ENCODE results near the gene PAIP2B. TPM values are rescaled to one million over a fixed set of nuclear protein-coding genes. Genes with fewer than 3 reads are reported as not detected.
A peak's percentile ranks its signal among the peaks of the same experiment; 100 is the strongest.

The PAIP2B gene, protein sequence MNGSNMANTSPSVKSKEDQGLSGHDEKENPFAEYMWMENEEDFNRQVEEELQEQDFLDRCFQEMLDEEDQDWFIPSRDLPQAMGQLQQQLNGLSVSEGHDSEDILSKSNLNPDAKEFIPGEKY
- total RNA-seq (2014; rRNA removed; shearing (Covaris generic)) (2.6 and 3.0 TPM in 2 replicates), total RNA-seq (2022) (6.9 and 8.2 TPM in 2 replicates), Bru-seq, nascent RNA (percentile 46 among the genes with signal in this experiment), BruChase-seq, experiment 1, labeled RNA remaining after a 6-hour chase (percentile 47 among the genes with signal in this experiment), BruChase-seq, experiment 2, labeled RNA remaining after a 2-hour chase (percentile 53 among the genes with signal in this experiment)
- long read RNA-seq, full-length matches to known transcripts = 1 of 3 reads
- long read RNA-seq, partial matches to known transcripts = 0 of 3 reads
- long read RNA-seq, other reads (novel, unspliced or antisense) = 2 of 3 reads

DNA sequence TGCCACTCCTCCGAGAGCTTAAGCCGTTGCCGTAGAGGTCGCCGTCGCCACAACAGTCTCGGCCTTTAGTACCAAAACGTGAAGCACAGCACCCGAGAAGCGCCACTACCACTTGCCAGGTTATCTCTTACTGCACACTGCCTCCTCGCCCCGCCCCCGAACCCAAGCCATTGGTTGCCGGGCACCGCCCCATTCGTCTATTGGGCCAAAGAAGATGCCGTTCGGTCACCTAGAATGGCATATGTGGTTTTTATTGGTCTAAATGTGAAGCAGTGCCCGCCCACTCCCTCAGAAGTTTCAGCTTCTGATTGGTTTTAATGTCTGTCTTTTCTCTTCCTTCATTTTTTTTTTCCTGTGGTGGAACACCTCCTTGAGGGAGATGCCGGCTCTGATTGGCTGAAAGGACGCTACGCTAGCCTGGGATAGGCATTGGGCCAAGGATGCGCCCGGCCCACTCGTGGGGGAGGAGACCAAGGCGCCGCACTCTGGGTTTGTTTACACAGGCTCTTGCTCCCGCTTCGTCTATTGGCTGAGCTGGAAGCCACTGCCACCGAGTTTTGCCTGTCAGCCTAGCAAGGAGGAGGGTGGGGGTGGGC, at the start of gene PAIP2B:
Gene PAIP2B, minus strand, starts transcription at position 139 of the 596 bp plus-strand sequence. CDS start 24,514 bp downstream, outside the sequence.
- H3K27ac ChIP-seq (ENCODE audit: low read depth, low read length, poor library complexity, severe bottlenecking) = peak within 1 kb of the TSS; percentile 75
- peak within 1 kb of the TSS; percentile 97 for H3K4me2 ChIP-seq (ENCODE audit: low read length)
- H4K20me1 ChIP-seq (ENCODE audit: insufficient read depth, low read length) = no peaks in the 10 kb centered on the region
- peaks cover 32% of the 10 kb centered on the region for H3K4me1 ChIP-seq (ENCODE audit: insufficient read depth, low read length, poor library complexity, severe bottlenecking)
- TF ChIP-seq, protein P1, sequence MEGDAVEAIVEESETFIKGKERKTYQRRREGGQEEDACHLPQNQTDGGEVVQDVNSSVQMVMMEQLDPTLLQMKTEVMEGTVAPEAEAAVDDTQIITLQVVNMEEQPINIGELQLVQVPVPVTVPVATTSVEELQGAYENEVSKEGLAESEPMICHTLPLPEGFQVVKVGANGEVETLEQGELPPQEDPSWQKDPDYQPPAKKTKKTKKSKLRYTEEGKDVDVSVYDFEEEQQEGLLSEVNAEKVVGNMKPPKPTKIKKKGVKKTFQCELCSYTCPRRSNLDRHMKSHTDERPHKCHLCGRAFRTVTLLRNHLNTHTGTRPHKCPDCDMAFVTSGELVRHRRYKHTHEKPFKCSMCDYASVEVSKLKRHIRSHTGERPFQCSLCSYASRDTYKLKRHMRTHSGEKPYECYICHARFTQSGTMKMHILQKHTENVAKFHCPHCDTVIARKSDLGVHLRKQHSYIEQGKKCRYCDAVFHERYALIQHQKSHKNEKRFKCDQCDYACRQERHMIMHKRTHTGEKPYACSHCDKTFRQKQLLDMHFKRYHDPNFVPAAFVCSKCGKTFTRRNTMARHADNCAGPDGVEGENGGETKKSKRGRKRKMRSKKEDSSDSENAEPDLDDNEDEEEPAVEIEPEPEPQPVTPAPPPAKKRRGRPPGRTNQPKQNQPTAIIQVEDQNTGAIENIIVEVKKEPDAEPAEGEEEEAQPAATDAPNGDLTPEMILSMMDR (conservative IDR thresholded peaks at IDR 0.05; ENCODE audit: low read length) = no peak
- TF ChIP-seq EZH2phosphoT487 (IDR thresholded peaks at IDR 0.05; ENCODE audit: borderline replicate concordance, low read depth, low read length) = no peak
- peaks cover 20% of the 10 kb centered on the region; the same call in 1 of the 2 replicates for H3K79me2 ChIP-seq (ENCODE audit: insufficient read depth, low read depth, low read length)
- intact Hi-C loops (cut with micrococcal nuclease; ENCODE audit: unreplicated experiment) = loop anchor here (1.0 to 5.0 kb wide), 4 partner anchors 70 to 160 kb away; partner anchors contain the start of genes MCEE, MPHOSPH10 and NAGK
- DNase-seq (ENCODE audit: low spot score) = peak; percentile 99
- no peaks in the 10 kb centered on the region for H3K9me2 ChIP-seq (ENCODE audit: insufficient read depth, low read length)
- ChIA-PET CTCF (ENCODE audit: unreplicated experiment) (interaction anchor here (0.6 to 1.8 kb wide), 2 partner anchors 9 to 16 kb away, joined by 3 to 6 read pairs; no protein-coding TSS in a partner anchor), POLR2A (interaction anchor here (0.7 to 2.1 kb wide), 13 partner anchors 9 to 225 kb away, joined by 3 to 13 read pairs (median 4); partner anchors contain the start of gene ZNF638)
- no TSS peak for BruUV-seq (replicated peaks)
- H3K4me3 ChIP-seq (ENCODE audit: low read depth, low read length, poor library complexity, severe bottlenecking) = peak within 1 kb of the TSS; percentile 73
- H2AFZ ChIP-seq (ENCODE audit: low read length) = peak within 1 kb of the TSS; percentile 68
- no peaks in the 10 kb centered on the region for H3K36me3 ChIP-seq (ENCODE audit: insufficient read depth, low read length)
- H3K9me3 ChIP-seq (ENCODE audit: low read length) = peaks cover 10% of the 10 kb centered on the region; the same call in 1 of the 2 replicates

DNA sequence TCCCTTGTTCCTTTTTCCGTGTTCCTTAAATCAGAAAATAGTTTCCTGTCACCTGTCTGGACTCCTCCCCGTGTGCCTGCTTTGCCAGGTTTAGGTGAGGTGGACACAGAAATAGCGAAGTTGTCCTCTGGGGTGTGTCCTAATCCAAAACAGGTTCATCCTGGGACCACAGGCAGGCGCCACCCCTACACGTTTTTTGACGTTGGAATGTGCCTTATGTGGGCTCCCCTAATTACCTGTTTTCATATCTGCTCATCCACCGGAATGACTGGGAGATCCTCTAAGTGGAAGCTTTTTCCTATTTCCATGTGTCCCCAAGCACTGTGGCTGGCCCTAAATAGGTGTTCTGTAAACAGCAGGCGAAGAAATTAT, 49.0 kb upstream of the PAIP2B start:
- intact Hi-C loops (cut with micrococcal nuclease; ENCODE audit: unreplicated experiment) = loop anchor here (1.0 to 5.0 kb wide), 2 partner anchors 52 to 119 kb away; no protein-coding TSS in a partner anchor
- Histone ChIP-seq H3K9me2 (ENCODE audit: insufficient read depth, low read length) (no peaks in the 10 kb centered on the region), H3K4me1 (ENCODE audit: insufficient read depth, low read length, poor library complexity, severe bottlenecking) (peaks cover 19% of the 10 kb centered on the region), H3K4me2 (ENCODE audit: low read length) (peak overlapping the region; percentile 72), H3K36me3 (ENCODE audit: insufficient read depth, low read length) (no peaks in the 10 kb centered on the region), H2AFZ (ENCODE audit: low read length) (peak overlapping the region; percentile 80), H4K20me1 (ENCODE audit: insufficient read depth, low read length) (peaks cover 8% of the 10 kb centered on the region; the same call in 1 of the 2 replicates), H3K4me3 (ENCODE audit: low read depth, low read length, poor library complexity, severe bottlenecking) (peak overlapping the region; percentile 72), H3K9me3 (ENCODE audit: low read length) (no peaks in the 10 kb centered on the region), H3K79me2 (ENCODE audit: insufficient read depth, low read depth, low read length) (peaks cover 21% of the 10 kb centered on the region; the same call in 1 of the 2 replicates), H3K27ac (ENCODE audit: low read depth, low read length, poor library complexity, severe bottlenecking) (no peak overlapping the region)
- no TSS peak for BruUV-seq (replicated peaks)
- TF ChIP-seq EZH2phosphoT487 (IDR thresholded peaks at IDR 0.05; ENCODE audit: borderline replicate concordance, low read depth, low read length) = no peak
- TF ChIP-seq, protein P1 (conservative IDR thresholded peaks at IDR 0.05; ENCODE audit: low read length) = 0 out of 2 replicates have a peak, but pooled peaks have one; percentile 30
- ChIA-PET POLR2A (interaction anchor here (0.8 to 2.0 kb wide), 4 partner anchors 36 to 56 kb away, joined by 4 to 11 read pairs (median 6); partner anchors contain the start of gene ZNF638), CTCF (ENCODE audit: unreplicated experiment) (no interaction called here)
- DNase-seq (ENCODE audit: low spot score) = no peak
